22Rv1 (cell line): ENCODE measurements around the gene CYP4F11.

ENCODE experiments used
- CTCF ChIP-seq: fragments of 450-650 bp; IDR thresholded peaks from 2 replicates; pipeline ENCODE4 v1.5.1; 2017; ENCODE audit warnings: mild to moderate bottlenecking
- ZFX ChIP-seq: fragments of 450-650 bp; IDR thresholded peaks from 2 replicates; pipeline ENCODE4 v1.6.1; 2017; ENCODE audit warnings: antibody characterized with exemption, borderline replicate concordance

DNA sequence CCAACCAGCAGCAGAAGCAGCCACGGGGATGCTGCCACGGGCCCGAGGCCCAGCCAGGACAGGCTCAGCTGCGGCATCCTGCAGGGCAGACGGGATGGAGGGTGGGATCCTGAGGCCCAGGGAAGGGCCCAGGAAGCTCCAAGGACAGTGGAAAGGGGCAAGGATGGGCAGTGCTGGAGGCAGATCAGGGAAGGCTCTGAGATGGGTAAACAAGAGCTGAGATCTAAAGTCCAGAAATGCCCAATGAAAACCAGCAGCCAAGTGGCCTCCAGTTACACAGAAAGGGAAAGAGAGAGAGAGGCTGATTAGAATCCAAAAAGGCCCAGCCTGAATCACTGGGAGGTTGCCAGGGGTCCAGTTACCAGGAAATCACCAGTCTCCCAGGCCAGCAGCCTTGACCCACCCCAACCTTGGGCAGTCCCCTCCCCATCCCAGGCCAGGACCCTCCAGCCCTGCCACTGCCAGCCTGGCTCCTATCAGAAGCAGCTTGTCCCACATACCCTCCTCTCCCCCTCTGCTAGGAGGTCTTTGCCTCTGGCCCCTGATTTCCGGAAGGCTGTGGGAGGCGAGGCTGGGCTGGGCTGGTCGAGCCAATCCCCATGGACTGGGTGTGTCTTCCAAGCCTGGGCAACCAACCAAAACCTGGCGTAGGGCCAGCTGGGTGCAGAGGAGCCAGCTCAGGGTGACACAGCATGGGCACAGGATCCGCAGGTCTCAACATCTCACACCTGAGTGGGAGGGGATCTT, at the start of gene CYP4F11:
- TF ChIP-seq CTCF (no peak), ZFX (no peak)
